Measurements from ENCODE around the gene LCN10. TPM values are rescaled to one million over a fixed set of nuclear protein-coding genes. Genes with fewer than 3 reads are reported as not detected.

The LCN10 gene
- total and polyA plus RNA-seq, 2 of the 13 experiments (the other 11 are each of a cell fraction or from before 2014, with no cell fraction given): 0.53 to 0.61 TPM

- TF ChIP-seq, protein P1, sequence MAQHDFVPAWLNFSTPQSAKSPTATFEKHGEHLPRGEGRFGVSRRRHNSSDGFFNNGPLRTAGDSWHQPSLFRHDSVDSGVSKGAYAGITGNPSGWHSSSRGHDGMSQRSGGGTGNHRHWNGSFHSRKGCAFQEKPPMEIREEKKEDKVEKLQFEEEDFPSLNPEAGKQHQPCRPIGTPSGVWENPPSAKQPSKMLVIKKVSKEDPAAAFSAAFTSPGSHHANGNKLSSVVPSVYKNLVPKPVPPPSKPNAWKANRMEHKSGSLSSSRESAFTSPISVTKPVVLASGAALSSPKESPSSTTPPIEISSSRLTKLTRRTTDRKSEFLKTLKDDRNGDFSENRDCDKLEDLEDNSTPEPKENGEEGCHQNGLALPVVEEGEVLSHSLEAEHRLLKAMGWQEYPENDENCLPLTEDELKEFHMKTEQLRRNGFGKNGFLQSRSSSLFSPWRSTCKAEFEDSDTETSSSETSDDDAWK (CRISPR knock-in tag; IDR thresholded peaks at IDR 0.05): no peak
- no peak for TF ChIP-seq NFE2L1 (CRISPR knock-in tag; IDR thresholded peaks at IDR 0.05; ENCODE audit: borderline replicate concordance)
- TF ChIP-seq ZNF350 (CRISPR knock-in tag; IDR thresholded peaks at IDR 0.05; ENCODE audit: borderline replicate concordance, low read depth): peak; percentile 69; the same call in 1 of the 2 replicates
- no peak; the same call in 1 of the 2 replicates for TF ChIP-seq SALL2 (CRISPR knock-in tag; IDR thresholded peaks at IDR 0.05)
- TF ChIP-seq SSRP1 (CRISPR knock-in tag; IDR thresholded peaks at IDR 0.05): no peak
- TF ChIP-seq AKAP8 (CRISPR knock-in tag; IDR thresholded peaks at IDR 0.05): no peak
- TF ChIP-seq ZNF879 (CRISPR knock-in tag; IDR thresholded peaks at IDR 0.05): 0 out of 2 replicates have a peak, but pooled peaks have one; percentile 28
- no peak for TF ChIP-seq ZKSCAN8 (CRISPR knock-in tag; IDR thresholded peaks at IDR 0.05; ENCODE audit: borderline replicate concordance)
- TF ChIP-seq ZNF468 (CRISPR knock-in tag; IDR thresholded peaks at IDR 0.05): no peak
- TF ChIP-seq, protein P2, sequence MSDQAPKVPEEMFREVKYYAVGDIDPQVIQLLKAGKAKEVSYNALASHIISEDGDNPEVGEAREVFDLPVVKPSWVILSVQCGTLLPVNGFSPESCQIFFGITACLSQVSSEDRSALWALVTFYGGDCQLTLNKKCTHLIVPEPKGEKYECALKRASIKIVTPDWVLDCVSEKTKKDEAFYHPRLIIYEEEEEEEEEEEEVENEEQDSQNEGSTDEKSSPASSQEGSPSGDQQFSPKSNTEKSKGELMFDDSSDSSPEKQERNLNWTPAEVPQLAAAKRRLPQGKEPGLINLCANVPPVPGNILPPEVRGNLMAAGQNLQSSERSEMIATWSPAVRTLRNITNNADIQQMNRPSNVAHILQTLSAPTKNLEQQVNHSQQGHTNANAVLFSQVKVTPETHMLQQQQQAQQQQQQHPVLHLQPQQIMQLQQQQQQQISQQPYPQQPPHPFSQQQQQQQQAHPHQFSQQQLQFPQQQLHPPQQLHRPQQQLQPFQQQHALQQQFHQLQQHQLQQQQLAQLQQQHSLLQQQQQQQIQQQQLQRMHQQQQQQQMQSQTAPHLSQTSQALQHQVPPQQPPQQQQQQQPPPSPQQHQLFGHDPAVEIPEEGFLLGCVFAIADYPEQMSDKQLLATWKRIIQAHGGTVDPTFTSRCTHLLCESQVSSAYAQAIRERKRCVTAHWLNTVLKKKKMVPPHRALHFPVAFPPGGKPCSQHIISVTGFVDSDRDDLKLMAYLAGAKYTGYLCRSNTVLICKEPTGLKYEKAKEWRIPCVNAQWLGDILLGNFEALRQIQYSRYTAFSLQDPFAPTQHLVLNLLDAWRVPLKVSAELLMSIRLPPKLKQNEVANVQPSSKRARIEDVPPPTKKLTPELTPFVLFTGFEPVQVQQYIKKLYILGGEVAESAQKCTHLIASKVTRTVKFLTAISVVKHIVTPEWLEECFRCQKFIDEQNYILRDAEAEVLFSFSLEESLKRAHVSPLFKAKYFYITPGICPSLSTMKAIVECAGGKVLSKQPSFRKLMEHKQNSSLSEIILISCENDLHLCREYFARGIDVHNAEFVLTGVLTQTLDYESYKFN (CRISPR knock-in tag; conservative IDR thresholded peaks at IDR 0.05): peak; percentile 31; the same call in 1 of the 2 replicates
- TF ChIP-seq TEAD2 (CRISPR knock-in tag; IDR thresholded peaks at IDR 0.05): no peak
- no peak for TF ChIP-seq ONECUT2 (CRISPR knock-in tag; IDR thresholded peaks at IDR 0.05)
- no peak for TF ChIP-seq SIX4 (CRISPR knock-in tag; IDR thresholded peaks at IDR 0.05)
- TF ChIP-seq ZNF10 (CRISPR knock-in tag; IDR thresholded peaks at IDR 0.05; ENCODE audit: borderline replicate concordance, low read depth): no peak
- no peak for TF ChIP-seq PAWR (CRISPR knock-in tag; IDR thresholded peaks at IDR 0.05; ENCODE audit: borderline replicate concordance)
- TF ChIP-seq, protein P3, sequence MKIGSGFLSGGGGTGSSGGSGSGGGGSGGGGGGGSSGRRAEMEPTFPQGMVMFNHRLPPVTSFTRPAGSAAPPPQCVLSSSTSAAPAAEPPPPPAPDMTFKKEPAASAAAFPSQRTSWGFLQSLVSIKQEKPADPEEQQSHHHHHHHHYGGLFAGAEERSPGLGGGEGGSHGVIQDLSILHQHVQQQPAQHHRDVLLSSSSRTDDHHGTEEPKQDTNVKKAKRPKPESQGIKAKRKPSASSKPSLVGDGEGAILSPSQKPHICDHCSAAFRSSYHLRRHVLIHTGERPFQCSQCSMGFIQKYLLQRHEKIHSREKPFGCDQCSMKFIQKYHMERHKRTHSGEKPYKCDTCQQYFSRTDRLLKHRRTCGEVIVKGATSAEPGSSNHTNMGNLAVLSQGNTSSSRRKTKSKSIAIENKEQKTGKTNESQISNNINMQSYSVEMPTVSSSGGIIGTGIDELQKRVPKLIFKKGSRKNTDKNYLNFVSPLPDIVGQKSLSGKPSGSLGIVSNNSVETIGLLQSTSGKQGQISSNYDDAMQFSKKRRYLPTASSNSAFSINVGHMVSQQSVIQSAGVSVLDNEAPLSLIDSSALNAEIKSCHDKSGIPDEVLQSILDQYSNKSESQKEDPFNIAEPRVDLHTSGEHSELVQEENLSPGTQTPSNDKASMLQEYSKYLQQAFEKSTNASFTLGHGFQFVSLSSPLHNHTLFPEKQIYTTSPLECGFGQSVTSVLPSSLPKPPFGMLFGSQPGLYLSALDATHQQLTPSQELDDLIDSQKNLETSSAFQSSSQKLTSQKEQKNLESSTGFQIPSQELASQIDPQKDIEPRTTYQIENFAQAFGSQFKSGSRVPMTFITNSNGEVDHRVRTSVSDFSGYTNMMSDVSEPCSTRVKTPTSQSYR (CRISPR knock-in tag; IDR thresholded peaks at IDR 0.05; ENCODE audit: borderline replicate concordance): no peak
- TF ChIP-seq ZNF691 (CRISPR knock-in tag; IDR thresholded peaks at IDR 0.05; ENCODE audit: borderline replicate concordance, low read depth): peak; percentile 55; the same call in 1 of the 2 replicates
- TF ChIP-seq TAF15 (IDR thresholded peaks at IDR 0.05; ENCODE audit: low read depth, low read length, poor library complexity, severe bottlenecking): no peak
- TF ChIP-seq POLR2A (IDR thresholded peaks at IDR 0.05; ENCODE audit: insufficient read depth in 1 of 2, low read depth in 2 of 2, low read length in 2 of 2): no peak
- no peak for TF ChIP-seq ZNF24 (IDR thresholded peaks at IDR 0.05)
- no peak for TF ChIP-seq NFYB (CRISPR knock-in tag; IDR thresholded peaks at IDR 0.05)
Measured at GRCh38 chr9:136740971-136741882, 1.5 kb downstream of the LCN10 start (continued).
